ENCODE measurements around the gene ROR1. TPM values are rescaled to one million over a fixed set of nuclear protein-coding genes. Genes with fewer than 3 reads are reported as not detected.

Gene ROR1
- total and polyA plus RNA-seq, 12 donors = 2.9 to 36.2 (median 15.3) TPM

DNA sequence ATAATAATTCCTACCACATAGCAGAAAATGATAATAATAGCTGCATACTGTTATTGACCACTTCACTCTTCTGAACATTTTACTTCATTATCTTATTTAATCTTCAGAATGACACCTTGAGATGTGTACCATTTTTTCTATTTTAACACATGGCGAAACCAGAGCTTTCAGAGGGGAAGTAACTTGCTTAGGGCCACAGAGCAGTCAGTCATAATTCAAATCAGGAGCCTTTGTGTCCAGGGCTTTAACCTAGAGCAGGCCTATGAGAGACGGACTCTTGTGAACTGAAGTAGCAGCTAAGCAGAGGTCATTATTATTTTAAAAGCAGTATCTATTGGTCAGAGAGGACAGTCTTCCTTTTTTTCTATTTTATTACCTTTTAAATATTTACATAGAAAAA is 114.0 kb downstream of the ROR1 start:
- Histone ChIP-seq H3K36me3 (no peaks in the 10 kb centered on the region), H3K9me3 (no peaks in the 10 kb centered on the region), H3K4me3 (no peak overlapping the region), H3K27me3 (no peaks in the 10 kb centered on the region), H3K27ac (no peak overlapping the region), H3K4me1 (peaks cover 0 to 35% (median 14%) of the 10 kb centered on the region in 9 donors)
- 93 to 96% methylated on average over 2 of the region's 2 CpGs for WGBS, 2 donors
- DNase-seq (no peak), ATAC-seq (no peak)
- intact Hi-C loops (cut with DNase I) = no loop called here
- TF ChIP-seq, protein P1, sequence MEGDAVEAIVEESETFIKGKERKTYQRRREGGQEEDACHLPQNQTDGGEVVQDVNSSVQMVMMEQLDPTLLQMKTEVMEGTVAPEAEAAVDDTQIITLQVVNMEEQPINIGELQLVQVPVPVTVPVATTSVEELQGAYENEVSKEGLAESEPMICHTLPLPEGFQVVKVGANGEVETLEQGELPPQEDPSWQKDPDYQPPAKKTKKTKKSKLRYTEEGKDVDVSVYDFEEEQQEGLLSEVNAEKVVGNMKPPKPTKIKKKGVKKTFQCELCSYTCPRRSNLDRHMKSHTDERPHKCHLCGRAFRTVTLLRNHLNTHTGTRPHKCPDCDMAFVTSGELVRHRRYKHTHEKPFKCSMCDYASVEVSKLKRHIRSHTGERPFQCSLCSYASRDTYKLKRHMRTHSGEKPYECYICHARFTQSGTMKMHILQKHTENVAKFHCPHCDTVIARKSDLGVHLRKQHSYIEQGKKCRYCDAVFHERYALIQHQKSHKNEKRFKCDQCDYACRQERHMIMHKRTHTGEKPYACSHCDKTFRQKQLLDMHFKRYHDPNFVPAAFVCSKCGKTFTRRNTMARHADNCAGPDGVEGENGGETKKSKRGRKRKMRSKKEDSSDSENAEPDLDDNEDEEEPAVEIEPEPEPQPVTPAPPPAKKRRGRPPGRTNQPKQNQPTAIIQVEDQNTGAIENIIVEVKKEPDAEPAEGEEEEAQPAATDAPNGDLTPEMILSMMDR (IDR thresholded peaks at IDR 0.05) = no peak

- Histone ChIP-seq H3K36me3 (no peaks in the 10 kb centered on the region), H3K27me3 (no peaks in the 10 kb centered on the region), H3K4me3 (no peak overlapping the region), H3K27ac (no peak overlapping the region), H3K9me3 (no peaks in the 10 kb centered on the region), H3K4me1 (peaks cover 0 to 35% (median 18%) of the 10 kb centered on the region in 9 donors)
- DNase-seq (no peak), ATAC-seq (no peak)
- 92% methylated on average over 1 of the region's 1 CpG for WGBS, 2 donors
- TF ChIP-seq, protein P1 (IDR thresholded peaks at IDR 0.05) = no peak
- intact Hi-C loops (cut with DNase I) = no loop called here
Measured at GRCh38 chr1:63888984-63889383, 115.2 kb downstream of the ROR1 start.

- intact Hi-C loops (cut with DNase I) = no loop called here
- TF ChIP-seq, protein P1 (IDR thresholded peaks at IDR 0.05) = no peak
- Histone ChIP-seq H3K27ac (no peak overlapping the region), H3K36me3 (no peaks in the 10 kb centered on the region), H3K9me3 (no peaks in the 10 kb centered on the region), H3K27me3 (no peaks in the 10 kb centered on the region), H3K4me1 (peaks cover 0 to 33% (median 9%) of the 10 kb centered on the region in 9 donors), H3K4me3 (no peak overlapping the region)
- no peak for DNase-seq
- ATAC-seq = no peak
Measured at GRCh38 chr1:63890468-63890867, 116.7 kb downstream of the ROR1 start.

- no peaks in the 10 kb centered on the region for H3K36me3 ChIP-seq
- H3K27ac ChIP-seq = no peak overlapping the region
- DNase-seq (no peak), ATAC-seq (no peak)
- peaks cover 0 to 33% (median 9%) of the 10 kb centered on the region in 9 donors for H3K4me1 ChIP-seq
- TF ChIP-seq, protein P1 (IDR thresholded peaks at IDR 0.05) = no peak
- H3K27me3 ChIP-seq = no peaks in the 10 kb centered on the region
- H3K9me3 ChIP-seq = no peaks in the 10 kb centered on the region
- no peak overlapping the region for H3K4me3 ChIP-seq
- 92 to 96% methylated on average over 4 of the region's 4 CpGs for WGBS, 2 donors
- intact Hi-C loops (cut with DNase I) = no loop called here
Measured at GRCh38 chr1:63891060-63891690, 117.4 kb downstream of the ROR1 start.

All from heart right ventricle (tissue), 16 donors.